HG02938 (cell line): Measurements from ENCODE around the gene RAI14.
"Not testable (repeated sequence)": the region's sequence is repeated elsewhere in the genome, so short reads cannot be mapped to it uniquely, and the experiment has no call there.

Source experiments
- ATAC-seq: cut with Tn5 transposase; IDR thresholded peaks from one replicate; pipeline ENCODE4 v1.9.1; 2021; ENCODE audit warnings: mild to moderate bottlenecking, moderate library complexity; ENCODE audit not compliant: unreplicated experiment

The RAI14 gene

GRCh38 chr5:34806532-34806931 lies 150.4 kb downstream of the RAI14 start:
- ATAC-seq: no peak

- no peak for ATAC-seq
Observed at GRCh38 chr5:34811706-34812105, 155.6 kb downstream of the RAI14 start.

- no peak for ATAC-seq
Observed at GRCh38 chr5:34813509-34813908, 157.4 kb downstream of the RAI14 start.

GRCh38 chr5:34817558-34818351 lies 161.6 kb downstream of the RAI14 start:
- ATAC-seq: no peak

- no peak for ATAC-seq
Observed at GRCh38 chr5:34818717-34819116, 162.6 kb downstream of the RAI14 start.

GRCh38 chr5:34820593-34820992 lies 164.5 kb downstream of the RAI14 start:
- no peak for ATAC-seq

GRCh38 chr5:34822956-34823715 lies 167.0 kb downstream of the RAI14 start:
- no peak for ATAC-seq

- ATAC-seq: no peak
Observed at GRCh38 chr5:34826347-34826746, 170.2 kb downstream of the RAI14 start.

- ATAC-seq: no peak
Observed at GRCh38 chr5:34827588-34828506, 171.7 kb downstream of the RAI14 start.

GRCh38 chr5:34830827-34831226 lies 174.7 kb downstream of the RAI14 start:
- ATAC-seq: not testable (repeated sequence)

GRCh38 chr5:34831303-34831702 lies 175.2 kb downstream of the RAI14 start:
- ATAC-seq: no peak

GRCh38 chr5:34832568-34832967 lies 176.4 kb downstream of the RAI14 start:
- no peak for ATAC-seq

- no peak for ATAC-seq
Observed at GRCh38 chr5:34833090-34833489, 177.0 kb downstream of the RAI14 start.

GRCh38 chr5:34833976-34834793 lies 178.1 kb downstream of the RAI14 start:
- ATAC-seq: no peak

- no peak for ATAC-seq
Observed at GRCh38 chr5:34834794-34835089, 178.6 kb downstream of the RAI14 start.

GRCh38 chr5:34835664-34836063 lies 179.5 kb downstream of the RAI14 start:
- ATAC-seq: no peak

- peak; percentile 97 for ATAC-seq
Observed at GRCh38 chr5:34838785-34839714, 182.9 kb downstream of the RAI14 start, which contains the start of gene TTC23L. TTC23L (plus strand) TSS chr5:34839164; CDS start chr5:34840672, 1,508 bp downstream.

GRCh38 chr5:34841816-34842215 lies 185.7 kb downstream of the RAI14 start:
- no peak for ATAC-seq

GRCh38 chr5:34842554-34842953 lies 186.4 kb downstream of the RAI14 start:
- no peak for ATAC-seq
